Measurements from ENCODE around the gene FBXO10.

The FBXO10 gene

DNA sequence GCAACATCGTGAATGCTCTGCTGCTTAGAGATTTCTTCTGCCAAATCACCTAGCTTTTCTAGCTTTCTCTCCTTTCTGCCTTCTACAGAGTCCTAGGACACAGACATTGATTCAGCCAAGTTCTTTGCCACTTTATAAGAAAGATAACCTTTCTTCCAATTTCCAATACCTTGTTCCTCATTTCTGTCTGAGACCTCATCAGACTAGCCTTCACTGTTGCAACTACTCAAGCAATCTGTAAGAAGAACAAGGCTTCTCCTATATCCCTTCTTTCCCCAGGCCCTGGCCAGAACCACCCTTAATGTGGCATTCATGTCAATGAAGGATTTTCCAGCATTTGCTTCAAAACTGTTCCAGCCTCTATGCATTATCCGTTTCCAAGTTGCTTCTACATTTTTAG lies 24.3 kb downstream of the FBXO10 start:
- Histone ChIP-seq H3K9me3 (no peaks in the 10 kb centered on the region), H3K4me1 (no peaks in the 10 kb centered on the region), H3K36me3 (replicated peaks) (no peaks in the 10 kb centered on the region), H3K4me3 (no peak overlapping the region), H3K27me3 (ENCODE audit: low read depth) (no peaks in the 10 kb centered on the region)
- in situ Hi-C loops (cut with MboI; ENCODE audit: low sequenced_read_pairs): no loop called here
- no peak for DNase-seq (ENCODE audit: low spot score in 2 of 2)

- Histone ChIP-seq H3K4me1 (no peaks in the 10 kb centered on the region), H3K36me3 (replicated peaks) (no peaks in the 10 kb centered on the region), H3K27me3 (ENCODE audit: low read depth) (no peaks in the 10 kb centered on the region), H3K9me3 (no peaks in the 10 kb centered on the region), H3K4me3 (no peak overlapping the region)
- no peak for DNase-seq (ENCODE audit: low spot score in 2 of 2)
- in situ Hi-C loops (cut with MboI; ENCODE audit: low sequenced_read_pairs): no loop called here
Observed at GRCh38 chr9:37551468-37551867, 24.7 kb downstream of the FBXO10 start.

GRCh38 chr9:37550781-37551180 lies 25.4 kb downstream of the FBXO10 start:
- H3K4me1 ChIP-seq: no peaks in the 10 kb centered on the region
- in situ Hi-C loops (cut with MboI; ENCODE audit: low sequenced_read_pairs): no loop called here
- H3K9me3 ChIP-seq: no peaks in the 10 kb centered on the region
- no peaks in the 10 kb centered on the region for H3K36me3 ChIP-seq (replicated peaks)
- H3K27me3 ChIP-seq (ENCODE audit: low read depth): no peaks in the 10 kb centered on the region
- DNase-seq (ENCODE audit: low spot score in 2 of 2): no peak
- H3K4me3 ChIP-seq: no peak overlapping the region

GRCh38 chr9:37549527-37549926 lies 26.7 kb downstream of the FBXO10 start:
- Histone ChIP-seq H3K36me3 (replicated peaks) (no peaks in the 10 kb centered on the region), H3K9me3 (no peaks in the 10 kb centered on the region), H3K4me1 (no peaks in the 10 kb centered on the region), H3K4me3 (no peak overlapping the region), H3K27me3 (ENCODE audit: low read depth) (no peaks in the 10 kb centered on the region)
- no peak for DNase-seq (ENCODE audit: low spot score in 2 of 2)
- in situ Hi-C loops (cut with MboI; ENCODE audit: low sequenced_read_pairs): no loop called here

DNA sequence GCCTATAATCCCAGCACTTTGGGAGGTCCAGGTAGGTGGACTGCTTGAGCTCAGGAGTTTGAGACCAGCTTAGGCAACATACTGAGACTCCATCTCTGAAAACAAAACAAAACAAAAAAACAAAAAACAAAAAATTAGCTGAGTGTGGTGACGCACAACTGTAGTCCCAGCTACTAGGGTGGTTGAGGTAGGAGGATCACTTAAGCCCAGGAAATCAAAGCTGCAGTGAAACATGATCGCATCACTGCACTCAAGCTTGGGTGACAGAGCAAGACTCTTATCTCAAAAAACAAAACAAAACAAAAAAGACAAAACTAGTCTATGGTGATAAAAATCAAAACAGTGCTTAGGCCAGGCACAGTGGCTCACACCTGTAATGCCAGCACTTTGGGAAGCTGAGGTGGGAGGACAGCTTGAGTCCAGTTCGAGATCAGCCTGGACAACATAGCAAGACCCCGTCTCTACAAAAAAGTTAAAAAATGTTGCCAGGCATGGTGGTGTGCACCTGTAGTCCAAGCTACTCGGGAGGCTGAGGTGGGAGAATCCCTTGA lies 28.8 kb downstream of the FBXO10 start:
- no peak for DNase-seq (ENCODE audit: low spot score in 2 of 2)
- Histone ChIP-seq H3K4me3 (no peak overlapping the region), H3K4me1 (no peaks in the 10 kb centered on the region), H3K9me3 (no peaks in the 10 kb centered on the region), H3K27me3 (ENCODE audit: low read depth) (no peaks in the 10 kb centered on the region), H3K36me3 (replicated peaks) (no peaks in the 10 kb centered on the region)
- in situ Hi-C loops (cut with MboI; ENCODE audit: low sequenced_read_pairs): no loop called here

DNA sequence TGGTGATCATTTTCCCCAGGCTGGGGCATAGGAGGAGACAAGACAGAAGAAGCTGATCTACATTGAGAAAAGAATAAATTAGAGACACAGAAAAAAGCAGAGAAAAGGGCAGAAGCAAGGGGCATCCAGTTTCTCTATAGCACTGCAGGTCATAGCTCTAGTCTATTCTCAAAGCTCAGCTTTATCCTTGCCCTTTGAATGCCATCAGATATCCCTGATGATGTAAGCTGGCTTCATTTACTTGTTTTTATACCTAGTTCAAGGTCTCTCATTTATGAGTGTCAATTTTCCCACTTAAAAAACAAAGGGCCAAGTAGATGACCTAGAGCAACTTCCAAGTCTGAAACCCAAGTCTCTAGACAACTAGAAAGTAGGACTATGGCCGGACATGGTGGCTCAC lies 32.7 kb downstream of the FBXO10 start:
- in situ Hi-C loops (cut with MboI; ENCODE audit: low sequenced_read_pairs): no loop called here
- no peaks in the 10 kb centered on the region for H3K27me3 ChIP-seq (ENCODE audit: low read depth)
- peaks cover 6% of the 10 kb centered on the region; the same call in 1 of the 2 replicates for H3K36me3 ChIP-seq (replicated peaks)
- no peaks in the 10 kb centered on the region for H3K4me1 ChIP-seq
- H3K9me3 ChIP-seq: no peaks in the 10 kb centered on the region
- no peak for DNase-seq (ENCODE audit: low spot score in 2 of 2)
- no peak overlapping the region for H3K4me3 ChIP-seq

GRCh38 chr9:37542895-37543294 lies 33.3 kb downstream of the FBXO10 start:
- H3K27me3 ChIP-seq (ENCODE audit: low read depth): no peaks in the 10 kb centered on the region
- no peaks in the 10 kb centered on the region for H3K9me3 ChIP-seq
- DNase-seq (ENCODE audit: low spot score in 2 of 2): no peak
- H3K4me3 ChIP-seq: no peak overlapping the region
- in situ Hi-C loops (cut with MboI; ENCODE audit: low sequenced_read_pairs): no loop called here
- H3K4me1 ChIP-seq: no peaks in the 10 kb centered on the region
- peaks cover 7% of the 10 kb centered on the region for H3K36me3 ChIP-seq (replicated peaks)

GRCh38 chr9:37542488-37542887 lies 33.7 kb downstream of the FBXO10 start:
- H3K9me3 ChIP-seq: no peaks in the 10 kb centered on the region
- H3K36me3 ChIP-seq (replicated peaks): peaks cover 11% of the 10 kb centered on the region
- in situ Hi-C loops (cut with MboI; ENCODE audit: low sequenced_read_pairs): no loop called here
- no peak for DNase-seq (ENCODE audit: low spot score in 2 of 2)
- H3K27me3 ChIP-seq (ENCODE audit: low read depth): no peaks in the 10 kb centered on the region
- H3K4me3 ChIP-seq: no peak overlapping the region
- H3K4me1 ChIP-seq: no peaks in the 10 kb centered on the region

DNA sequence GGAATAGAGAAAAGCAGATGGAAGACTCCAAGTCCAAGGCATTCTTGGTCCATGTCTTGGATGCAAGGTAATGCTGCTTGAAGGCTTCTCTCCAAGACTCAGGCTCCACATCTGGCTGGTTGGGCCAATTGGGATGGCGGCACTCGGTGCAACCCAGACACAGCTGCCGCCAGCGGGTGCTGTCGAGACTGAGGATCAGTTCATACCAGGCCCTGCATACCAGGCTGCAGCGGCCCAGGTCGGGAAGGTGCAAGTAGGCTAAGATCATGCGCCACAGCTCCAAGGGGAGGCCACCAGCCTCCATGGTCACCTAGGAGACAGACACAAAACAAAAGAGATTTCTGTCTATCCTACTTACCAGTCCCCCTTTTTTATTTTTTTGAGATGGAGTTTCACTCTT lies 34.7 kb downstream of the FBXO10 start:
- DNase-seq (ENCODE audit: low spot score in 2 of 2): no peak
- H3K4me1 ChIP-seq: no peaks in the 10 kb centered on the region
- H3K9me3 ChIP-seq: no peaks in the 10 kb centered on the region
- H3K27me3 ChIP-seq (ENCODE audit: low read depth): no peaks in the 10 kb centered on the region
- peaks cover 20% of the 10 kb centered on the region for H3K36me3 ChIP-seq (replicated peaks)
- in situ Hi-C loops (cut with MboI; ENCODE audit: low sequenced_read_pairs): no loop called here
- H3K4me3 ChIP-seq: no peak overlapping the region

- Histone ChIP-seq H3K27me3 (ENCODE audit: low read depth) (no peaks in the 10 kb centered on the region), H3K4me1 (no peaks in the 10 kb centered on the region), H3K9me3 (no peaks in the 10 kb centered on the region), H3K4me3 (no peak overlapping the region), H3K36me3 (replicated peaks) (peaks cover 28% of the 10 kb centered on the region)
- in situ Hi-C loops (cut with MboI; ENCODE audit: low sequenced_read_pairs): no loop called here
- no peak for DNase-seq (ENCODE audit: low spot score in 2 of 2)
Observed at GRCh38 chr9:37540634-37541033, 35.5 kb downstream of the FBXO10 start.

- DNase-seq (ENCODE audit: low spot score in 2 of 2): no peak
- Histone ChIP-seq H3K27me3 (ENCODE audit: low read depth) (no peaks in the 10 kb centered on the region), H3K36me3 (replicated peaks) (peaks cover 30% of the 10 kb centered on the region), H3K4me1 (no peaks in the 10 kb centered on the region), H3K4me3 (no peak overlapping the region), H3K9me3 (no peaks in the 10 kb centered on the region)
- in situ Hi-C loops (cut with MboI; ENCODE audit: low sequenced_read_pairs): no loop called here
Observed at GRCh38 chr9:37539634-37540033, 36.5 kb downstream of the FBXO10 start.

GRCh38 chr9:37538099-37538498 lies 38.1 kb downstream of the FBXO10 start:
- in situ Hi-C loops (cut with MboI; ENCODE audit: low sequenced_read_pairs): no loop called here
- DNase-seq (ENCODE audit: low spot score in 2 of 2): no peak
- Histone ChIP-seq H3K9me3 (no peaks in the 10 kb centered on the region), H3K4me1 (no peaks in the 10 kb centered on the region), H3K36me3 (replicated peaks) (peaks cover 30% of the 10 kb centered on the region), H3K4me3 (no peak overlapping the region), H3K27me3 (ENCODE audit: low read depth) (no peaks in the 10 kb centered on the region)

GRCh38 chr9:37534901-37535300 lies 41.3 kb downstream of the FBXO10 start:
- in situ Hi-C loops (cut with MboI; ENCODE audit: low sequenced_read_pairs): no loop called here
- no peak for DNase-seq (ENCODE audit: low spot score in 2 of 2)
- no peak overlapping the region for H3K4me3 ChIP-seq

GRCh38 chr9:37534412-37534811 lies 41.8 kb downstream of the FBXO10 start:
- H3K4me3 ChIP-seq: no peak overlapping the region
- DNase-seq (ENCODE audit: low spot score in 2 of 2): no peak
- no peaks in the 10 kb centered on the region for H3K4me1 ChIP-seq
- peaks cover 29% of the 10 kb centered on the region for H3K36me3 ChIP-seq (replicated peaks)
- no peaks in the 10 kb centered on the region for H3K9me3 ChIP-seq
- in situ Hi-C loops (cut with MboI; ENCODE audit: low sequenced_read_pairs): no loop called here
- H3K27me3 ChIP-seq (ENCODE audit: low read depth): no peaks in the 10 kb centered on the region

More at GRCh38 chr9:37534901-37535300, 41.3 kb downstream of the FBXO10 start:
- Histone ChIP-seq H3K9me3 (no peaks in the 10 kb centered on the region), H3K27me3 (ENCODE audit: low read depth) (no peaks in the 10 kb centered on the region), H3K36me3 (replicated peaks) (peaks cover 29% of the 10 kb centered on the region), H3K4me1 (no peaks in the 10 kb centered on the region)

GRCh38 chr9:37531699-37532098 lies 44.5 kb downstream of the FBXO10 start:
- Histone ChIP-seq H3K4me3 (no peak overlapping the region), H3K9me3 (no peaks in the 10 kb centered on the region), H3K27me3 (ENCODE audit: low read depth) (no peaks in the 10 kb centered on the region), H3K36me3 (replicated peaks) (peaks cover 23% of the 10 kb centered on the region), H3K4me1 (no peaks in the 10 kb centered on the region)
- no peak for DNase-seq (ENCODE audit: low spot score in 2 of 2)
- in situ Hi-C loops (cut with MboI; ENCODE audit: low sequenced_read_pairs): no loop called here
